Testis (tissue), 2 donors: ENCODE measurements around the gene CALML3.

Experiments
- POLR2A ChIP-seq: fragments of 450-650 bp; IDR thresholded peaks from one replicate; pipeline ENCODE4 v1.6.1; 2017; ENCODE audit warnings: antibody characterized with exemption, mild to moderate bottlenecking, moderate library complexity
- TF ChIP-seq, protein P1 (sequence below), 3 experiments: fragments of 450-650 bp in 2 of 3; fragments of 200-600 bp in 1 of 3; sonication (generic) in 1 of 3; IDR thresholded peaks; one replicate each; pipeline ENCODE4 v1.5.1; 2016 to 2019; ENCODE audit warnings: antibody characterized with exemption in 3 of 3, mild to moderate bottlenecking in 2 of 3, moderate library complexity in 1 of 3

DNA sequence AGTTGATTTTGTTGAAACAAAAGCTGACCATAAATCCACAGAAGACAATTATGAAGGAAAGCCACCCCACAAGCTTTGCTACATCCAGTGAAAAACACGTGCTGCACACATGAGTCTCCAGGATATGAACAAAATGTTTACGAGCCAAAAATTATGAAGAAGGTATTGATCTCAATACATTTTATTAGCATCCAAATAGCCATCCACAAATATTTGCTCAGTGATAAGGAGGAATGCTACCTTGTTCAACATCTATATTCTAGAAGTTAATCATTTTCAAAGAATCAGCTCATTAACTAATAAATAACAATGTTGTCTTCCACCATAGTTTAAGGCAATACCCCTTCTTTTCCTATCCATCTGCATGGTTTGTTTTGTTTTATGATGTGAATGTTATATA lies 42.7 kb downstream of the CALML3 start:
- TF ChIP-seq, protein P1, sequence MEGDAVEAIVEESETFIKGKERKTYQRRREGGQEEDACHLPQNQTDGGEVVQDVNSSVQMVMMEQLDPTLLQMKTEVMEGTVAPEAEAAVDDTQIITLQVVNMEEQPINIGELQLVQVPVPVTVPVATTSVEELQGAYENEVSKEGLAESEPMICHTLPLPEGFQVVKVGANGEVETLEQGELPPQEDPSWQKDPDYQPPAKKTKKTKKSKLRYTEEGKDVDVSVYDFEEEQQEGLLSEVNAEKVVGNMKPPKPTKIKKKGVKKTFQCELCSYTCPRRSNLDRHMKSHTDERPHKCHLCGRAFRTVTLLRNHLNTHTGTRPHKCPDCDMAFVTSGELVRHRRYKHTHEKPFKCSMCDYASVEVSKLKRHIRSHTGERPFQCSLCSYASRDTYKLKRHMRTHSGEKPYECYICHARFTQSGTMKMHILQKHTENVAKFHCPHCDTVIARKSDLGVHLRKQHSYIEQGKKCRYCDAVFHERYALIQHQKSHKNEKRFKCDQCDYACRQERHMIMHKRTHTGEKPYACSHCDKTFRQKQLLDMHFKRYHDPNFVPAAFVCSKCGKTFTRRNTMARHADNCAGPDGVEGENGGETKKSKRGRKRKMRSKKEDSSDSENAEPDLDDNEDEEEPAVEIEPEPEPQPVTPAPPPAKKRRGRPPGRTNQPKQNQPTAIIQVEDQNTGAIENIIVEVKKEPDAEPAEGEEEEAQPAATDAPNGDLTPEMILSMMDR (IDR thresholded peaks at IDR 0.05): no peak
- no peak for TF ChIP-seq POLR2A
